HepG2 (cell line): ENCODE data around the gene LATS2. TPM values are rescaled to one million over a fixed set of nuclear protein-coding genes. Genes with fewer than 3 reads are reported as not detected.

Source experiments
- CEBPG ChIP-seq: IDR thresholded peaks from 2 replicates; pipeline ENCODE4 v1.6.1; 2016
- CENPBD1 ChIP-seq: sonication (generic); formaldehyde crosslinking; IDR thresholded peaks from 2 replicates; pipeline ENCODE4 v1.8.0; 2022; ENCODE audit warnings: missing genetic modification reagents, low read depth, mild to moderate bottlenecking, borderline replicate concordance
- ETV5 ChIP-seq: IDR thresholded peaks from 2 replicates; pipeline ENCODE4 v1.6.1; 2018; ENCODE audit warnings: missing biosample characterization, missing genetic modification reagents, inconsistent platforms, borderline replicate concordance
- FIP1L1 ChIP-seq: fragments of 200-400 bp; formaldehyde crosslinking; IDR thresholded peaks from 2 replicates; pipeline ENCODE4 v1.6.1; 2018; ENCODE audit warnings: low read depth, mild to moderate bottlenecking, low read length, moderate library complexity, borderline replicate concordance; ENCODE audit not compliant: insufficient read depth
- HMGA1 ChIP-seq: sonication (generic); formaldehyde crosslinking; conservative IDR thresholded peaks from 2 replicates; pipeline ENCODE4 v1.4.0; 2020; ENCODE audit warnings: missing genetic modification reagents
- JUN ChIP-seq: sonication (generic); formaldehyde crosslinking; IDR thresholded peaks from 2 replicates; pipeline ENCODE4 v1.4.0; 2020; ENCODE audit warnings: mild to moderate bottlenecking, missing genetic modification reagents
- MAFG ChIP-seq: sonication (generic); formaldehyde crosslinking; IDR thresholded peaks from 2 replicates; pipeline ENCODE4 v1.5.1; 2020; ENCODE audit warnings: mild to moderate bottlenecking, missing genetic modification reagents
- MTF2 ChIP-seq: sonication (generic); formaldehyde crosslinking; IDR thresholded peaks from 2 replicates; pipeline ENCODE4 v1.5.0; 2020; ENCODE audit warnings: missing genetic modification reagents, borderline replicate concordance
- NFKB2 ChIP-seq: sonication (generic); formaldehyde crosslinking; IDR thresholded peaks from 2 replicates; pipeline ENCODE4 v1.4.0; 2020; ENCODE audit warnings: missing genetic modification reagents, borderline replicate concordance
- RNF219 ChIP-seq: sonication (generic); formaldehyde crosslinking; IDR thresholded peaks from 2 replicates; pipeline ENCODE4 v1.5.0; 2020; ENCODE audit warnings: mild to moderate bottlenecking, missing genetic modification reagents
- SIN3A ChIP-seq: IDR thresholded peaks from 2 replicates; pipeline ENCODE4 v1.6.1; 2011; ENCODE audit warnings: low read depth, mild to moderate bottlenecking, control low read depth, low read length, borderline replicate concordance
- SP140L ChIP-seq: sonication (generic); formaldehyde crosslinking; IDR thresholded peaks from 2 replicates; pipeline ENCODE4 v1.4.0; 2020; ENCODE audit warnings: missing genetic modification reagents, borderline replicate concordance
- TEF ChIP-seq: sonication (generic); formaldehyde crosslinking; IDR thresholded peaks from 2 replicates; pipeline ENCODE4 v1.5.0; 2020; ENCODE audit warnings: missing genetic modification reagents
- ZBTB38 ChIP-seq: sonication (generic); formaldehyde crosslinking; IDR thresholded peaks from 2 replicates; pipeline ENCODE4 v1.5.1; 2020; ENCODE audit warnings: mild to moderate bottlenecking, missing genetic modification reagents
- ZEB1 ChIP-seq: IDR thresholded peaks from 2 replicates; pipeline ENCODE4 v1.6.1; 2012; ENCODE audit warnings: mild to moderate bottlenecking, low read depth, inconsistent platforms; ENCODE audit not compliant: insufficient replicate concordance
- ZMAT3 ChIP-seq: sonication (generic); formaldehyde crosslinking; conservative IDR thresholded peaks from 2 replicates; pipeline ENCODE4 v1.7.0; 2021; ENCODE audit warnings: missing genetic modification reagents
- ZNF205 ChIP-seq: IDR thresholded peaks from 2 replicates; pipeline ENCODE4 v1.6.1; 2018; ENCODE audit warnings: missing biosample characterization, missing genetic modification reagents
- ZNF264 ChIP-seq: sonication (generic); formaldehyde crosslinking; IDR thresholded peaks from 2 replicates; pipeline ENCODE4 v1.4.0; 2020; ENCODE audit warnings: missing genetic modification reagents
- ZNF512B ChIP-seq: sonication (generic); formaldehyde crosslinking; IDR thresholded peaks from 2 replicates; pipeline ENCODE4 v1.5.1; 2020; ENCODE audit warnings: missing genetic modification reagents, mild to moderate bottlenecking, borderline replicate concordance
- ZNF703 ChIP-seq: sonication (generic); formaldehyde crosslinking; IDR thresholded peaks from 2 replicates; pipeline ENCODE4 v1.5.1; 2020; ENCODE audit warnings: missing genetic modification reagents, mild to moderate bottlenecking, moderate library complexity, borderline replicate concordance
- ZNF788 ChIP-seq: sonication (generic); formaldehyde crosslinking; IDR thresholded peaks from 2 replicates; pipeline ENCODE4 v1.5.0; 2020; ENCODE audit warnings: mild to moderate bottlenecking, missing genetic modification reagents, borderline replicate concordance
- ZNF800 ChIP-seq: sonication (generic); formaldehyde crosslinking; IDR thresholded peaks from 2 replicates; pipeline ENCODE4 v1.4.0; 2020; ENCODE audit warnings: missing genetic modification reagents
- polyA plus RNA-seq, 8 experiments: library from polyadenylated mRNA; depleted of rRNA in 3 of 8; stranded (reverse) in 7 of 8; unstranded in 1 of 8; fragments of >200 nt; fragmentation: Illumina TruSeq in 4 of 8; extraction: Trizol in 4 of 8; gene quantifications; 2 replicates each; pipeline versions ENCODE4 v1.2.1 to v1.2.3, GENCODE V29; 2011 to 2016; ENCODE audit warnings: low read depth in 4 of 8, missing spikeins in 1 of 8, mixed read lengths in 1 of 8; ENCODE audit not compliant: insufficient read depth in 1 of 8
- total RNA-seq, 5 experiments: library from RNA; depleted of rRNA; stranded (reverse); fragments of >200 nt; fragmentation: Illumina TruSeq; extraction: Trizol; gene quantifications; 2 replicates each; pipeline ENCODE4 v1.2.3, GENCODE V29; 2016; ENCODE audit warnings: low read depth in 1 of 5

LATS2 gene
- total and polyA plus RNA-seq, 2 of the 13 experiments (the other 11 are each of a cell fraction or from before 2014, with no cell fraction given) = 7.3 to 8.5 TPM

- TF ChIP-seq HMGA1 (CRISPR knock-in tag) (no peak), ETV5 (CRISPR knock-in tag) (no peak), SIN3A (no peak), MTF2 (no peak), TEF (CRISPR knock-in tag) (peak; percentile 94), ZMAT3 (CRISPR knock-in tag) (no peak), ZNF512B (no peak), ZBTB38 (no peak), ZNF788 (CRISPR knock-in tag) (no peak), ZNF800 (CRISPR knock-in tag) (0 out of 2 replicates have a peak, but pooled peaks have one; percentile 50), ZNF703 (no peak), RNF219 (CRISPR knock-in tag) (no peak), ZEB1 (no peak), ZNF205 (CRISPR knock-in tag) (peak; percentile 50; the same call in 1 of the 2 replicates), NFKB2 (no peak), JUN (CRISPR knock-in tag) (no peak), CENPBD1 (CRISPR knock-in tag) (no peak), CEBPG (CRISPR knock-in tag) (peak; percentile 48), FIP1L1 (no peak), MAFG (CRISPR knock-in tag) (no peak), ZNF264 (CRISPR knock-in tag) (no peak), SP140L (CRISPR knock-in tag) (no peak)
These were observed 903 bp downstream of the LATS2 start (continued) for GRCh38 chr13:21060338-21061028.
